H1 (cell line): ENCODE data around the gene NLRP12. TPM values are rescaled to one million over a fixed set of nuclear protein-coding genes. Genes with fewer than 3 reads are reported as not detected.

Experiments
- CTCF ChIA-PET: fragments of 300-600 bp; sonication (Branson Sonifier 250); formaldehyde crosslinking; loops from one replicate; lab custom pipeline; 2021; ENCODE audit not compliant: partially characterized antibody; lab: Charles Lee
- POLR2A ChIA-PET: fragments of 300-600 bp; sonication (Branson Sonifier 250); formaldehyde crosslinking; loops from one replicate; lab custom pipeline; 2021; ENCODE audit warnings: inconsistent platforms; ENCODE audit not compliant: partially characterized antibody; lab: Charles Lee
- DNase-seq, 2 experiments: peaks; one replicate each; pipeline versions ENCODE4 v3.0.0 to v3.0.0-alpha.2; 2010 to 2022; ENCODE audit warnings: low spot score in 2 of 2, low read depth in 1 of 2, mixed read lengths in 1 of 2
- FAIRE-seq: peaks from 2 replicates; lab custom pipeline; 2011; peaks lifted over from hg19 to GRCh38; lab: Jason Lieb, UNC
- H2AFZ ChIP-seq: 2 replicates; pipeline ENCODE4 v1.8.1; 2012; ENCODE audit warnings: low read length, inconsistent platforms
- H2AK5ac ChIP-seq: 2 replicates; pipeline ENCODE4 v1.6.1; 2013; ENCODE audit warnings: low read depth, low read length
- H2BK120ac ChIP-seq: replicated peaks from 2 replicates; pipeline ENCODE3; 2013; ENCODE audit warnings: low read depth, low read length, inconsistent platforms
- H2BK12ac ChIP-seq: 2 replicates; pipeline ENCODE4 v1.6.1; 2013; ENCODE audit warnings: low read depth, low read length
- H2BK15ac ChIP-seq: 2 replicates; pipeline ENCODE4 v1.6.1; 2013; ENCODE audit warnings: low read length
- H2BK20ac ChIP-seq: 2 replicates; pipeline ENCODE4 v1.6.1; 2013; ENCODE audit warnings: low read length
- H2BK5ac ChIP-seq: 2 replicates; pipeline ENCODE4 v1.6.1; 2013; ENCODE audit warnings: low read depth, low read length
- H3K14ac ChIP-seq: 2 replicates; pipeline ENCODE4 v1.6.1; 2013; ENCODE audit warnings: inconsistent platforms; ENCODE audit not compliant: insufficient read length
- H3K18ac ChIP-seq: 2 replicates; pipeline ENCODE4 v1.6.1; 2013; ENCODE audit warnings: low read length; ENCODE audit errors: extremely low read depth
- H3K23ac ChIP-seq: 2 replicates; pipeline ENCODE4 v1.6.1; 2013; ENCODE audit warnings: inconsistent platforms; ENCODE audit not compliant: insufficient read length
- H3K23me2 ChIP-seq: 2 replicates; pipeline ENCODE4 v1.6.1; 2013; ENCODE audit warnings: low read depth, low read length
- H3K27ac ChIP-seq: 2 replicates; pipeline ENCODE4 v1.6.1; 2011; ENCODE audit warnings: low read depth, low read length, inconsistent platforms
- H3K27me3 ChIP-seq, 4 experiments: replicated peaks in 1 of 4; 1 replicate in 1 of 4; 2 replicates in 3 of 4; pipeline versions ENCODE4 v1.6.1 to v1.8.1; 2011 to 2013; ENCODE audit warnings: low read length in 3 of 4, mild to moderate bottlenecking in 3 of 4, inconsistent platforms in 2 of 4, mixed read lengths in 2 of 4, moderate library complexity in 1 of 4; ENCODE audit not compliant: control insufficient read depth in 3 of 4, insufficient read depth in 3 of 4; ENCODE audit errors: extremely low read depth in 1 of 4
- H3K36me3 ChIP-seq, 4 experiments: 2 replicates each; pipeline versions ENCODE4 v1.6.1 to v1.8.1; 2011 to 2013; ENCODE audit warnings: mild to moderate bottlenecking in 4 of 4, low read length in 3 of 4, moderate library complexity in 2 of 4, control low read depth in 1 of 4, inconsistent platforms in 1 of 4; ENCODE audit not compliant: insufficient read depth in 4 of 4, control insufficient read depth in 2 of 4
- H3K4ac ChIP-seq: replicated peaks from 2 replicates; pipeline ENCODE3; 2013; ENCODE audit warnings: low read length, low read depth, mixed read lengths, inconsistent platforms; ENCODE audit not compliant: insufficient read length
- H3K4me1 ChIP-seq, 4 experiments: replicated peaks in 1 of 4; 1 replicate in 1 of 4; 2 replicates in 3 of 4; pipeline versions ENCODE4 v1.6.1 to v1.8.1; 2011 to 2013; ENCODE audit warnings: low read length in 3 of 4, inconsistent platforms in 2 of 4, mixed read lengths in 1 of 4; ENCODE audit not compliant: insufficient read depth in 4 of 4, control insufficient read depth in 3 of 4
- H3K4me2 ChIP-seq, 2 experiments: 2 replicates each; pipeline versions ENCODE4 v1.6.1 to v1.8.1; 2011 to 2013; ENCODE audit warnings: low read depth in 2 of 2, low read length in 2 of 2, control low read depth in 1 of 2, inconsistent platforms in 1 of 2, mild to moderate bottlenecking in 1 of 2; ENCODE audit not compliant: insufficient read depth in 1 of 2
- H3K4me3 ChIP-seq, 4 experiments: fragments of 200-600, 300-600 bp in 1 of 4; sonication (generic), shearing (Covaris generic), sonication (Bioruptor Twin) in 1 of 4; 2 replicates each; pipeline versions ENCODE4 v1.5.1 to v1.8.1; 2011 to 2016; ENCODE audit warnings: low read length in 4 of 4, low read depth in 3 of 4, control low read depth in 2 of 4, inconsistent platforms in 2 of 4, mild to moderate bottlenecking in 2 of 4, mixed read lengths in 1 of 4, moderate library complexity in 1 of 4; ENCODE audit not compliant: insufficient read depth in 2 of 4; ENCODE audit errors: extremely low read depth in 1 of 4
- H3K56ac ChIP-seq: replicated peaks from 2 replicates; pipeline ENCODE3; 2013; ENCODE audit warnings: low read depth, mild to moderate bottlenecking, mixed read lengths, low read length, inconsistent platforms; ENCODE audit not compliant: insufficient read length
- H3K79me1 ChIP-seq: 2 replicates; pipeline ENCODE4 v1.6.1; 2013; ENCODE audit warnings: low read depth, low read length, control low read depth
- H3K79me2 ChIP-seq, 2 experiments: 2 replicates each; pipeline versions ENCODE4 v1.6.1 to v1.8.1; 2012 to 2013; ENCODE audit warnings: low read length in 2 of 2, mild to moderate bottlenecking in 2 of 2, inconsistent platforms in 1 of 2; ENCODE audit not compliant: insufficient read depth in 2 of 2, control insufficient read depth in 1 of 2
- H3K9ac ChIP-seq, 4 experiments: replicated peaks in 1 of 4; 1 replicate in 1 of 4; 2 replicates in 3 of 4; pipeline versions ENCODE4 v1.6.1 to v1.8.1; 2011 to 2013; ENCODE audit warnings: low read depth in 3 of 4, low read length in 3 of 4, control low read depth in 2 of 4, mild to moderate bottlenecking in 2 of 4, moderate library complexity in 2 of 4, inconsistent platforms in 1 of 4; ENCODE audit errors: extremely low read depth in 1 of 4
- H3K9me3 ChIP-seq, 2 experiments: 2 replicates each; pipeline versions ENCODE4 v1.6.1 to v1.8.1; 2012 to 2013; ENCODE audit warnings: mild to moderate bottlenecking in 2 of 2, moderate library complexity in 2 of 2, control low read depth in 1 of 2, inconsistent platforms in 1 of 2, low read depth in 1 of 2, low read length in 1 of 2, mixed read lengths in 1 of 2; ENCODE audit not compliant: insufficient read depth in 2 of 2
- H4K20me1 ChIP-seq, 2 experiments: replicated peaks in 1 of 2; 2 replicates each; pipeline versions ENCODE3 to v1.8.1; 2011 to 2013; ENCODE audit warnings: inconsistent platforms in 2 of 2, low read length in 2 of 2, mild to moderate bottlenecking in 1 of 2; ENCODE audit not compliant: insufficient read depth in 2 of 2, control insufficient read depth in 1 of 2
- H4K5ac ChIP-seq: 2 replicates; pipeline ENCODE4 v1.6.1; 2013; ENCODE audit warnings: low read length, low read depth, mixed read lengths, inconsistent platforms; ENCODE audit not compliant: insufficient read length
- H4K8ac ChIP-seq: 2 replicates; pipeline ENCODE4 v1.8.0; 2013; ENCODE audit warnings: mild to moderate bottlenecking, moderate library complexity, low read length, inconsistent platforms; ENCODE audit not compliant: insufficient read depth; ENCODE audit errors: extremely low read depth
- H4K91ac ChIP-seq: replicated peaks from 2 replicates; pipeline ENCODE3; 2013; ENCODE audit warnings: low read length, mixed read lengths, inconsistent platforms; ENCODE audit not compliant: insufficient read length
- ASH2L ChIP-seq: fragments of 200-600, 300-600 bp; sonication (generic); IDR thresholded peaks from one replicate; pipeline ENCODE4 v1.7.1; 2017; ENCODE audit warnings: low read length
- HDAC6 ChIP-seq: IDR thresholded peaks from one replicate; pipeline ENCODE4 v1.7.1; 2012; ENCODE audit warnings: low read depth, mild to moderate bottlenecking, inconsistent platforms, low read length, moderate library complexity
- KDM5A ChIP-seq: fragments of 200-600 bp; IDR thresholded peaks from 2 replicates; pipeline ENCODE4 v1.7.1; 2012; ENCODE audit warnings: mild to moderate bottlenecking, low read length, inconsistent platforms, mixed read lengths
- NRF1 ChIP-seq: IDR thresholded peaks from 2 replicates; pipeline ENCODE4 v1.6.1; 2011; ENCODE audit warnings: mild to moderate bottlenecking, low read depth, low read length, improper control_type of control experiment
- PHF8 ChIP-seq: fragments of 200-600 bp; sonication (generic); conservative IDR thresholded peaks from 2 replicates; pipeline ENCODE4 v1.7.1; 2012; ENCODE audit warnings: low read depth, mild to moderate bottlenecking, inconsistent platforms, low read length, moderate library complexity
- SRF ChIP-seq: IDR thresholded peaks from 2 replicates; pipeline ENCODE4 v1.6.1; 2011; ENCODE audit warnings: mild to moderate bottlenecking, low read depth, low read length, moderate library complexity
- TEAD4 ChIP-seq: IDR thresholded peaks from 2 replicates; pipeline ENCODE4 v1.6.1; 2012; ENCODE audit warnings: low read depth, low read length, inconsistent platforms, mixed read lengths
- YY1 ChIP-seq: IDR thresholded peaks from 2 replicates; pipeline ENCODE4 v1.6.1; 2011; ENCODE audit warnings: low read depth, mild to moderate bottlenecking, low read length
- WGBS, 2 experiments: shearing (Covaris generic) in 1 of 2; methylation state at CpG; one replicate each; pipeline versions ENCODE4 v1.1.6 to v1.1.7; 2013 to 2015; ENCODE audit warnings: low lambda C conversion rate in 2 of 2, mixed read lengths in 2 of 2, inconsistent platforms in 1 of 2, low coverage in 1 of 2, missing lambda C conversion rate in 1 of 2; ENCODE audit not compliant: insufficient replicate concordance in 2 of 2, insufficient coverage in 1 of 2, insufficient read length in 1 of 2; ENCODE audit errors: extremely low coverage in 1 of 2, missing lambda C conversion rate in 1 of 2; 5-methylcytosine and 5-hydroxymethylcytosine counted together
- polyA plus RNA-seq, 7 experiments: library from polyadenylated mRNA; depleted of rRNA in 3 of 7; stranded (reverse) in 5 of 7; unstranded in 2 of 7; fragments of >200 nt in 5 of 7; fragments of 200-250 nt in 2 of 7; gene quantifications; 1 replicate in 5 of 7; 2 replicates in 1 of 7; 4 replicates in 1 of 7; pipeline versions ENCODE4 v1.2.1 to v1.2.3, GENCODE V29; 2011 to 2013; ENCODE audit warnings: missing spikeins in 2 of 7, mixed read lengths in 2 of 7
- total RNA-seq: library from RNA; stranded (reverse); fragmentation: NEBNext Ultra II Directional; extraction: Animal tissue kit (Norgen Biotek cat#: 25700); gene quantifications from 2 replicates; pipeline ENCODE4 v1.2.1, GENCODE V29; 2021
- TF ChIP-seq, protein P1 (sequence below): IDR thresholded peaks from 2 replicates; pipeline ENCODE4 v1.6.1; 2011; ENCODE audit warnings: low read length, improper control_type of control experiment

NLRP12 gene
- total and polyA plus RNA-seq, 2 of the 8 experiments (the other 6 are each of a cell fraction or from before 2014, with no cell fraction given): 1.0 to 1.8 TPM

GRCh38 chr19:53810187-53810546 is 13.9 kb downstream of the NLRP12 start:
- Histone ChIP-seq H3K79me1 (no peaks in the 10 kb centered on the region), H3K79me2 (no peaks in the 10 kb centered on the region), H3K23me2 (no peaks in the 10 kb centered on the region), H4K8ac (no peak overlapping the region; the same call in 1 of the 2 replicates), H2BK120ac (no peak overlapping the region), H3K4me1 (no peaks in the 10 kb centered on the region; a peak in 1 of 7 replicates), H3K23ac (no peak overlapping the region), H4K5ac (no peak overlapping the region), H3K36me3 (peaks cover 0 to 12% (median 0%) of the 10 kb centered on the region in 4 experiments; a peak in 1 of 8 replicates), H3K56ac (no peak overlapping the region), H3K4ac (no peak overlapping the region), H4K20me1 (no peaks in the 10 kb centered on the region), H2BK12ac (peak overlapping the region; percentile 29; the same call in 1 of the 2 replicates), H2AFZ (no peak overlapping the region), H3K27me3 (peaks cover 0 to 5% (median 1%) of the 10 kb centered on the region in 4 experiments; a peak in 4 of 7 replicates), H3K18ac (peak overlapping the region; percentile 78; the same call in 1 of the 2 replicates), H2BK15ac (peak overlapping the region; percentile 6; the same call in 1 of the 2 replicates), H3K14ac (no peak overlapping the region), H3K4me3 (no peak overlapping the region), H2BK20ac (peak overlapping the region; percentile 1), H3K4me2 (no peak overlapping the region), H4K91ac (no peak overlapping the region), H2BK5ac (peak overlapping the region; percentile 16), H3K9ac (no peak overlapping the region), H2AK5ac (no peak overlapping the region), H3K27ac (no peak overlapping the region), H3K9me3 (no peaks in the 10 kb centered on the region)
- FAIRE-seq: no peak
- WGBS, 2 experiments: 96% methylated on average over 13 of the region's 13 CpGs; no CpG with 5 or more reads in 1 of the 2 experiments
- POLR2A ChIA-PET: interaction anchor here (0.5 to 1.5 kb wide), 8 partner anchors 9 to 186 kb away, joined by 3 to 5 read pairs (median 3); no protein-coding TSS in a partner anchor
- CTCF ChIA-PET: interaction anchor here (0.5 to 5.5 kb wide), 51 partner anchors 9 to 431 kb away, joined by 3 to 58 read pairs (median 6); partner anchors contain the start of gene MYADM
- no peak for TF ChIP-seq TEAD4
- TF ChIP-seq, protein P1, sequence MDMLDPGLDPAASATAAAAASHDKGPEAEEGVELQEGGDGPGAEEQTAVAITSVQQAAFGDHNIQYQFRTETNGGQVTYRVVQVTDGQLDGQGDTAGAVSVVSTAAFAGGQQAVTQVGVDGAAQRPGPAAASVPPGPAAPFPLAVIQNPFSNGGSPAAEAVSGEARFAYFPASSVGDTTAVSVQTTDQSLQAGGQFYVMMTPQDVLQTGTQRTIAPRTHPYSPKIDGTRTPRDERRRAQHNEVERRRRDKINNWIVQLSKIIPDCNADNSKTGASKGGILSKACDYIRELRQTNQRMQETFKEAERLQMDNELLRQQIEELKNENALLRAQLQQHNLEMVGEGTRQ: no peak
- TF ChIP-seq YY1: no peak
- TF ChIP-seq HDAC6: no peak
- no peak for TF ChIP-seq SRF
- no peak for TF ChIP-seq ASH2L
- TF ChIP-seq KDM5A: no peak
- no peak for TF ChIP-seq NRF1
- TF ChIP-seq PHF8: no peak
- no peak for DNase-seq
